Measurements from ENCODE around the gene GASK1A.

GASK1A gene

GRCh38 chr3:43030162-43030935 is 51.2 kb downstream of the GASK1A start:
- no peak for TF ChIP-seq CTCF (IDR thresholded peaks at IDR 0.05; ENCODE audit: low read depth, low read length)
- DNase-seq (ENCODE audit: extremely low read depth, low read depth): no peak

- no peak for TF ChIP-seq CTCF (IDR thresholded peaks at IDR 0.05; ENCODE audit: low read depth, low read length)
- no peak for DNase-seq (ENCODE audit: extremely low read depth, low read depth)
Measured at GRCh38 chr3:43031485-43031884, 52.4 kb downstream of the GASK1A start.

GRCh38 chr3:43031889-43032545 is 52.9 kb downstream of the GASK1A start:
- DNase-seq (ENCODE audit: extremely low read depth, low read depth): no peak
- TF ChIP-seq CTCF (IDR thresholded peaks at IDR 0.05; ENCODE audit: low read depth, low read length): no peak

- TF ChIP-seq CTCF (IDR thresholded peaks at IDR 0.05; ENCODE audit: low read depth, low read length): no peak
- no peak for DNase-seq (ENCODE audit: extremely low read depth, low read depth)
Measured at GRCh38 chr3:43032646-43033628, 53.8 kb downstream of the GASK1A start.

GRCh38 chr3:43034200-43034599 is 55.1 kb downstream of the GASK1A start:
- DNase-seq (ENCODE audit: extremely low read depth, low read depth): no peak
- TF ChIP-seq CTCF (IDR thresholded peaks at IDR 0.05; ENCODE audit: low read depth, low read length): no peak

GRCh38 chr3:43034911-43035310 is 55.8 kb downstream of the GASK1A start:
- TF ChIP-seq CTCF (IDR thresholded peaks at IDR 0.05; ENCODE audit: low read depth, low read length): no peak
- DNase-seq (ENCODE audit: extremely low read depth, low read depth): no peak
